ENCODE measurements around the gene ATIC.

ATIC gene

DNA sequence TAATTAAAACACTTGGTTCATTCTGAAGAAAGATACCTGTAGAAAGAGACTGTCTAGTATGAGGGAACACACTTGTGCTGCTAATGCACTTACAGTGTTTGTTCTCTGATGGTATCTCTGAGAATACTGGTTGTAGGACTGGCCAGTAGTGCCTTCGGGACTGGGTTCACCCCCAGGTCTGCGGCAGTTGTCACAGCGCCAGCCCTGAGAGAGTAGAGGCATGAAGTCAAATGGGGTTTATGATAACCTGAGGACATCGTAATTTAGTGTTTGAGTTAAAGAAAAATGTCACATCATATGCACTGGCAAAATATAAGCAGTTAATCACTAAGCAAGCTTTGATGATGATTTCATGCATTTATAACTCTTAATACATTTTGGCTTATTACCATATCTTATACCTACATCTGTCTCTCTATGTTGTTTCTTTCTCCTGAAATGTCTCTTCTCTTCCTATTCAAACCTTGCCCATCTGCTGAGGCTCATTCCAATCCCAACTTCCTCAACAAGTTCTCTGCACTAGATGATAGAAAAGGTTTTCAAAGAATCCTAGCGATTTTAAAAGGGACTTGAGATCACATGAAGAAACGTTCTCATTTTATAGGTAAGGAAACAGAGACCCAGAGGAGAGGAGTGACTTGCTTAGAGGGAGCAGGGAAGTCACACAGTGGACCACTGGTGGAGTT is 50.2 kb downstream of the ATIC start:
- DNase-seq = no peak

DNA sequence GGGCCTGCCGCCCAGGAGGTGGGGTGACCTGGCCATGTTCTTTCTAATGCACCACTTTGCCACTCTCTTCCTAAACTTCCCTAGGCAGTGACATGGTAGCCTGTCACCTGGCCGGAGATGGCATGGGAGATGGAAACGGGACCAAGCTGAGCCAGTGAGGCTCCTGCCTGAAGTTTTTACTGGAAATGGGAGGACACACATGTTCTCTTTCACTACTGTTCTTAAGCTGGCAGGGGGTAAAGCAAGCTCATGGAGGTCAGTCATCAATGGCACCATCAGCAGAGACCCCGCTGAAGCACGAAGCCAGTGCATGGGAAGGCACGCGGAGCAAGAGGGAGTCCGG is 50.7 kb downstream of the ATIC start:
- no peak for DNase-seq

DNA sequence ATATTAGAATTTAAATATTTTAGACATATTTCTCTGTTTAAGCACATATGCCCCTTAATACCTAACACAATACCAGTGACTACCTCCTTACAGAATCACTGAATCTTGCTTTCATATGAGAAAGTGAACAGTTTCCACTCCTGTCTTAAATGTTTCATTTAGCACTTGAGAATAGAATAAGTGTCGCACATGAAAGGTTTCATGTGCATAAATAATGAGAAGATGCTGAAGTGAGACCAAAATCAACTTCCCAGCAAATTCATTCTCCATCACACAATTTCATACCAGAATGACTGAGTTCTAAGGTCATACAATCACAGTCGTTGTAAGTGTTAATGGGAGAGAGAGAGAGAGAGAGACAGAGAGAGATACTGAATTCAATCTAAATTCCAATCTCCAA is 51.2 kb downstream of the ATIC start:
- no peak for DNase-seq

DNA sequence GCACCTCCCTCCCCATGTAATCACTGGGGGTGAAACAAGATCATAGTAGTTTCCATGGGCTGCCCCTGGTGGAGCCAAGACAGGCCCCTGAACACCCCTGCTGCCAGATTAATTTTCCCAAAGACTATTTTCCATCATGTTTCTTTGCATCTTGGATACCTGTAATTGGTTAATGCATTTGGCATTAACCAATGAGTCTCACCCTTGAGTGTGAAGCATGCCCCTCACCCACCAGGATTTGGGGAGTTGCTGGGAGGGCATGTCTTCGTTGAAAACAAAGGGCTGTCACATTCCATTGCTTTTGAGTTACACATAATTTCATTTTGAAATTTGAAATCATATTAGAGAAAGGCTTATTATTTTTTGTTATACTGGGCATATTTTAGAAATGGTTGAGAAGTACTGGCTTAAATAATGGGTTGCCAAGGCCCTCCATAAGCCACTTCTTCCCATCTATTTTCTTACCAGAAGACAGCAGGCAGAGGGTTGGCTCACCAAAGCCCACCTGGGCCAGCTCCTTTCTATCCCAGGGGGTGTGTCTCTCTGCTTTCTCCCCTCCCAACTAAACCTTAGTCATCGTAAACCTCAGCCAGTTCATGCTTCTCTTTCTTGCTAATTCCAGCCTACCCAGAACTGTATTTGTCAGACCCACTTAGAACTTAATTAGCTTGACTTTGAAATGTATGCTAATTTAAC is 51.8 kb downstream of the ATIC start:
- DNase-seq = no peak

DNA sequence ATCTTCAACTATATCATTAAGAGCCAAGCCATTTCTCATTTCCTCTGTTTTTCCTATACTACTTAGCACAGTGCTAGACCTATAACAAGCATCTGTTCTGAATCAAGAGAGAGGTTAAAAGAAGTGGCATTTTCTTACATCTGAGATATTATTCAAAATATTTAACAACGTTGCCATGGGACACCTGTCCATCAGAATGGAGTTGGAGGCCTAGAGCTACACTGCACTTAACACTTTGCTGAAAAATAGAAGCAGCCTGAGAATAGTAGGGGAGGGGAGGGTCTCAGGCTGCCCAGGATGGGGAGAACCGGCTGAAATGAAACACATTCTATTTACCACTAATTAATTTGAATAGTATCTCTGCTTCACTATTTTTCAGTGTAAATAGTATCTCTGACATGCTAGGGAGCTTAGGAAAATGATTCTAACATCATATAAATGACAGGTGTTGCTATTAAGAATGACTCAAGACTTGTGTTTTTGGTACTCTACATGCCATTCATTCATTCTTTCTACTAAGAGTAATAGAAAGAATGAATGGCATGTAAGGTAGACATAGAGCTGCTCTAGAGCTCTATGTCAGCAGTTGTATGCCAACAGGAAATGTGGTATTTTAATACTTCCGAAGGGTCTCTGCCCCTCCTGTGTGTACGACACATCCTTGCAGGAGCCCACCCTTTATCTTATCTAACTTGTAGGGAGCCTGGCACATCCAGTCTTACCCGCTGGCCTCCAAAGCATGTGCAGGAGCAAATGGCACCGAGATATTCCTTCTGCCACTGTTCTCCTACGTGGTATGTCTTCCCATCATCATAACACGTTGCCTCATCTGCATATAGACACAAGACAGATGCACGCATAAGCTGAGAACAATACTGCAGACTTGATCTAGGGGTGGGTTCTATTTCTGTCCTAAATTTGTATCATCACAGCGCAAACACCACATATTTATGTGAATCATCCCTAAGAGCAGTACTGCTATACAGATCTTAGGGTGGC is 52.6 kb downstream of the ATIC start:
- no peak for DNase-seq

DNA sequence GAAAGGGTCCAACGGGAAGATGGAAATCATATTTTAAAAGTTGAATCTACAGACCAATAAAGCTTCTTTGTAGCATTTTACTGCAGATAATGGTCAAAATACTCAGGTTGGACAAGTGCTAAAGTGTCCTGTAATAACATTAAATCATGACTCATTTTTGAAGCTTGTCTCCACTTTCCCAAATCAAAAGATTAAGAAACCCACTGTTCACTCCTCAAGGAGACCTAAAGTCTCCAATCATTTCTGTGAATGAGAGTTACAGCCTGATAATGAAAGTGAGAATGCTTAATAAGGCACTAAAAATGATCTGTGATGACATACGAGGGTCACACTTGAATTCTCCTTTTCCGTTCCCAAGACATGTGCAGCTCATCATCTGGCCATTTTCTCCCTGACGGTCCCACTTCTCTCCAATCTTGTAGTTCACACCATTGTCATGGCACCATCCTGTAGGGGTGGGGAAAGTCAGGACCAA is 53.4 kb downstream of the ATIC start:
- no peak for DNase-seq

DNA sequence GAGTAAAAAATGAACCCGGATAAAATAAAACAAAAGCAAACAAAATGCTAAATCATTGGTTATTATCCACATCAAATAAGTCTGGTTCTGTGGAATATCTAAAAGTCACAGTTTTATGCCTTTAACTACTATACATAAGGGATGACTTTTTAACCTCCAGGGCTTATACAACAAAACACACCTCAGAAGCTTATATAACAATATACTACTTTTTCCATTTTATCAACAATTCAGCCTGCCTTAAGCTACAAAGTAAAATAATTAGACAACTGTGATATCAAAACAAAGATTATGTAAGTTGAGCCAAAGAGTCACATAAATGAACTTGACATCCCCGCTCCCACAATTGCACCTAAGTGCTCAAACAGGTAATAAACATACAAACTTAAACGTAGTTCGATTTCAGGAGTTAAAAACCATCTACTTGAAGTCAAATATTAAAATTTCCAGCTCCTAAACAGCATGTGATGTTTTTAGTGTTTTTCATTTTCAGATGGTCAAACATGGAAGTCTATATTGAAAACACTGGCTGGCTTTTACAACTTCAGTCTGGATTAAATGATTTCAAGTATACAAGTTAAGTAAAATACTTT is 54.7 kb downstream of the ATIC start:
- no peak for DNase-seq

DNA sequence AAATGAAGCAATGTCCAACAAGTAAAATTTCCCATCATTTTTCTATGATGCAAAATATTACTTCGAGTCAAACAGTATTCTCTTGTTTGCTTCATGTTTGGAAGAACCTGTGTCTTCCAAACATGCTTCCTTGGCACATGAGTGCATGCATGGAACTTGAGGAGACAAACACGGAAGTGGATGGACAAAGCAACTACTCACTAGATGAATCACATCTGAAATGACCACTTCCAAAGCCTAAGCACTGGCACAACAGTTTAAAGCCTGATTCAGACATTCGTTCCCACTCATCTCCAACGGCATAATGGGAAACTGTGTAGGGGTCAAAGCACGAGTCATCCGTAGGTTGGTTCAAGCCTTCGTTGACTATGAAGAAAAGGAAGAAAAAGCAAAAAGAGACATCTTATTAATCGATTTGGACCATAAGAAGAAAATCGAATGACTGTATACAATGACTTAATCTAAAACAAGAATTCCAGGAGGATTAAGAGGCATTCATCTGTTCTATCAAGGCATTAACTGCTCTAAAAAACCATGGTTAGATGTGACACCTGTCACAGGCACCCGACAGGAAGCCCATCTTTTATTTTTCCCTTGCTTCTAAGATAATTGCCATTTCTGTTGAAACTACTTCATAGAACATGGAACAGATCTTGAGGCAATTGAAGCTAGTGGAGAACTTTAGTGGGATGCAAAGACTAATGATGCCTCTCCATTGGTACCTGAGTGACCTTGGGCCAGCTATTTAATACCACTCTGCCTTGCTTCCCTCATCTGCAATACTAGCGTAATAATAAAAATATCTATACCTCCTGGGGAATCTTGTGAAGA is 56.0 kb downstream of the ATIC start:
- no peak for DNase-seq

DNA sequence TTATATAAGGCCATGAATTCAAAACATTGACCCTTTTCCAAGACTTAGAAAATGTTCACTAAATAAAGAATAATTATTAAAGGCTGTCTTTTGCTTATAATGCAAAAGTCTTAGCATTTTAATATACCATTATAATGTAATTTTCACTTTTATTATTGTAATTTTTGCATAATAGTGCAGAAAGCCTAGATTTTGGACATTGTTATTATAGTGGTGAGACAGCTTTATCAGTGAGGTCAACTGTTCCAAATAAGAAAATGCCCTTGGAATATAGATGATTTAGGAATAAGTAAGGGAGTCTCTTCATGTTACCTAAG is 56.6 kb downstream of the ATIC start:
- no peak for DNase-seq

DNA sequence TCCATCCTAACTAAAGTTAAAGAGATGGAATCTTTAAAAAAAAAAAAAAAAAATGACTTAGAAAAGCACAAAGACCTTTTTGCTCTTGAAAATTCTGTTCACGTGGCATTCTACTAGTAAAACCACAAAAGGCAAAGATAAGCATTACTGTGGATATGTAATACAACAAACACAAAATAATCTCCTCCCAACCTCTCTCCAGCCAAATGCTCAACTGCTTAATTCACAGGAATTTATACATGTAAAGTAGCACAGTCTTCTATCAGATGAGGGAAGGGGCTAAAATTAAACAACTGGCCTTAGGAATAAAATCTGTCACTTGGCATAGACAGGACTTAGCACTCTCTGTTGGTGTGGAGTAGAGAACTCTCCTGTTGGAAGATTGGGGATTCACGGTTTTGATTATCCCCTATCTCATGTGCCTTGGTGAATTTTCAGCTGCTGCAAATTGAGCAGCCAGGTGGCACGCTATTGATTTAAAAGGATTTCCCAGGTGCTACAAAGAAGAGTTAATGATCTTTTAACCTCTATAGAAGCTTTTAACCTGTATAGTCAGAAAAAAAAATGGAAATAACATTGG is 57.4 kb downstream of the ATIC start:
- DNase-seq = no peak

DNA sequence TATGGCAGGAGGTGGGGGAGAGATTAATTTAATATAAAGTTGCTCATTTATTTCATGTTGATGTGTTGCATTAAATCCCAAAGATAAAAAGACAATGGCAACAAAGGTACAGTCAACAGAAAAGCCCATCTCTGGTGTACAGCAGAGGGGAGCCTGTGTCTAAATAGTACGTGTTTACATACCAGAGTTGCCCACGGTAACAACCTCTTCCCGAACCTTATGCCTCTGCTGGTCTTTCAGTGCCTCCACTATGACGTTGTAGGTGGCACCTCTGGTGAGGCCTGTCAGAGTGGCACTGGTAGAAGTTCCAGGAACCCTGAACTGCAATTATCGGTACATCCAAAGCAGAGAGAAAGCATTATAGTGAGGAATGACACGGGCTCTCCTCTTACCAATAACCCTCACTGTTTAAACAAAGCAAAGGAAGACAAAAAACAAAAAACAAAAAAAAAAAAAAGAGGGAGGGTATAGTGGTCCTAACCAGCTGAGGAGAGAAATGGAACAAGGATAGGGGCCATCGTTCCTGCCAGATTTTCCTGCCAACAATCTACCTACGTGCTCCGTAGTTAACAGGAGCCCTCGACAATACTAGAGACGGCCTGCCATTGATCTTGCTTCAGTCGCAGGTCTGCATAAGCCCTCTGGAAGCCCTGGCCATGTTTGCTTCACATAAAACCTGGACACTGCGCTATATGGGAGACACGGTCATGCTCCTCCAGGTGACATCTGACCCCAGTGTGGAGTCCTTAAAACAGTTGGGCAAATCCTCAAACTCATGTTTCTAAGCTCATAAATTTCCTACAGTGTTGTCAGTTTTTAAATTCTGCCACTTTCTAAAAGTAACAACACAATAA is 58.5 kb downstream of the ATIC start:
- DNase-seq = no peak

DNA sequence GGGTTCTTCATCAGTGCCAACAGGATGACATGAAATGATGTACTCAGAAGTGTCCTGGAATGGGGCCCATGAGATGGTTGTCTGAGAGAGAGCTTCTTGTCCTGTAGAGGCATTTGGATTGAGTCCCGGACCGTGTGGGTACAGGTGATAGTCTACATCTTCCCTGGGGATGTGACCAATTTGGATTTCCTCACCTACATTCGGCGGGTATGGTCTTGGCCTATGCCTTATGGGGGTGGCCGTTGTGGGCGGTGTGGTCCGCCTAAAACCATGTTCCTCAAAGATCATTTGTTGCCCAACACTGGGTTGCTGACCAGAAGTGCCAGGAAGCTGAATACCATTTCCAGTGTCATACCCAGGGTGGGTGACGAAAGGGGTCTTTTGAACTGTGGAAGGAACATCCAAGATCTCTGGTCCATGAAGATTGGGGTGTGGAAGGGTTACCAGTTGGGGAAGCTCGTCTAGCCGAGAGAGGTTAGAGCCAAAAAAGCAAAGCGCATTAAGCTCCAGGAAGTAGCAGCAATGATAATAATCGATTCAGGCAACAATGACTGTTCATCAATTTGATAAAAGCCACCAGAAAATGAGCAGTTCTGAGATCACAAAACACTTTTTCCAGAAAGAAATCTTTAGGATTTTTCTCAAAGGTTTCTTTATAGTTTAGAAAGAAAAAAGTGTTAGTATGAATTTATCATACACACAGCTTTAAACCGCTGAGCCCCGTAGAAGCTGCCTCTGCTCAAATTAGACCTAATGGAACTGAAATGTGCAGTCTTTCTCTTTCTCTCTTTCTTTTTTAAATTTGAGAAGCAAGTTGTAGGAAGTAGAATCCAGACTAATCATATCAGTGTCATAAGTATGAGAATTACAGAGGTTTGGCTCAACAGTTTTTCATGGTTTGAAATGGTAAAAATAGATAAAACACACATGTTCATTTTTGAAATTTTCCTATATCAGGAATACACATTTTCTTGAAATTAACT is 60.3 kb downstream of the ATIC start:
- no peak for DNase-seq

DNA sequence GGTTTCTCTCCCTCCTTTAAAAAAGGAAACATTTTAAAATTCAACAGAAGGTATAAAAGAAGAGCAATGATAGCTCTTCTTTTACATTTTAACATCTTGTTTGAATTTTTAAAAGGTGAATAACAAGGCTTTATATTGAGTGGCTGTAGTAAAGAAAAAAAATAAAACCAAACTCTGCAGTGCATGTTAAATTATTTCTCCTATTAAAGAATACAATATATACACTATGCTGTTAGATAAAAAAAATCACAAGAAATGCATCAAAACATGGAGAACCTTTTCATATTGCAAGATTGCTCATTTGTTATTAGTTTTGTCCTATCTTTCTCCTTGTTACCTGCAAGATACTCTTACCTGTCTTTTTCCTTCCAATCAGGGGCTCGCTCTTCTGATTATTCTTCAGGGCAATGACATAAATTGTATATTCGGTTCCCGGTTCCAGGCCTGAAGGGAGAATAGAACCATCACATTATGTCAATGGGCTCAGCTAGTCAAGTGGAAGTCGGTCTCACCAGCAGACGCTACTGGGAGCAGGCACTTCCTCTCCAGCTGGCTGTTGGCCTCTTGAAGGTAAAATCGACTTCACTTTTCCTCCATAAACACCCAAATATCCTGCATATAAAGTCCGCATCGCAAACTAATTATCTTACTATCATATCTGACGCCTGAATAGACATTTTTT is 61.2 kb downstream of the ATIC start:
- no peak for DNase-seq

DNA sequence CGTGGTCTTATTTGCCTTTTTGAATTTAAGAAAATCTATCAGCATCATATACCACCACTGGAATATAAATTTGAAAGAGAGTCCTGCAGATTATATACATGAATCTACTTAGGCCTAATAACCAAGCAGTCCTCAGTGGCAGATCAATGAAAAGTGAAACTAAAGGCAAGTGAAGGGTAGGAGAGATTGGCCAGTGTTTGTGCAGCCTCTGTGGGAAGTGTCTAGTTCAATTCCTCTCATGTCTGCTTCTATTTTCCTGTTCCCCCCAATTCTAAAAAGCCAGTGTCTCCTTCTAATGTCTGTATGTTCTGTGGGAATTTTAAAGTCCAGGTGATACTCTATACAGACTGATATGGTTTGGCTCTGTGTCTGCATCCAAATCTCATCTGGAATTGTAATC is 62.1 kb downstream of the ATIC start:
- no peak for DNase-seq

DNA sequence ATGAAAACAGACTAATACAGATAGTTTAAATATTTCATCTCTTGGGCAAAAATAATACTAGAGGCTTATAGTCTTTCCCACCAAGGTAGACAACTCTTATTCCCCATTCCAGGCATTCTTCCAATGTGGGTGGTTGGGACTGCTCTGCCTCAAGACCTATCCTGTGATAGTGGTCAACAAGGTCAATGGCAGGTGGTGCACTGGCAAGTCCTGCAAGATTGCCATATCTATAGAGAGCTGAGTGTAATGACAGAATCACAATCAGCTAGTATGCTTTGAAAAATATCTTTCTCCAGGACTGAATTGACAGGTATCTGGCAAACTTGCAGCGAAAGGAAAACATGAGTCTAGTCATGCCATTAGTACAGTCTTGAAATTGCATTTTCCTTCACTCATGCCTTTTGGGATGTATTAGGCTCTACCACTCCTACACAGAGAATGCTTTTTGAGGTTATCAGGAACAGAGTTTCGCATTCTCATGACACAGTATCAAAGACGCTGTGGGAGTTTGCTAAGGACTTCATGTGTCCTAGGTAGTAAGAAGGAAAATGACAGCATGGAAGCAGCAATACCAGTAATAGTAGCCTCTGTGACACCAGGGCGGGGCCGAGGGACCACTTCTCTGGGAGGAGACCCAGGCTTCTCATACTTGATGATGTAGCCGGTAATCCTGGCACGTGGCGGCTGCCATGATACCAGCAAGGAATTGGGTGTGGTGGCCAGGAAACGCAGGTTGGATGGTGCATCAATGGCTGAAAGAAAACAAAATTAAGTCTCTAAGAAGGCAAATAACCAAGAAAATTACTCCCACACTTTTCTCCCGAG is 63.0 kb downstream of the ATIC start:
- no peak for DNase-seq

DNA sequence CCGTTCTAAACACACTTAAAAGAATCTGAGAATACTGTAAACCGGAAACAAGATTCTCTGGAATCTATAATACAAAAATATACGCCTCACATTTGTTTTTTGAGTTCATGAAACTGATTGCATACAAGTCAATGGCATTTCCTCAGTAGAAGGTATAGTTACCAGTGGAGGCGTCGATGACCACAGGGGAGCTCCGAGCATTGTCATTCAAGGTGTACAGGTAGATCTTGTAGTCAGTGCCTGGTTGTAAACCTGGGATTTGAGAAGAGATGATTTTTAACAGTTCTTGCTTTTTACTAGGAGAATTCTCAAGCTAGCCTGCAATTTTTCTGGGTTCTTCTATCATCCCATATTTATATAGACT is 63.6 kb downstream of the ATIC start:
- DNase-seq = no peak

DNA sequence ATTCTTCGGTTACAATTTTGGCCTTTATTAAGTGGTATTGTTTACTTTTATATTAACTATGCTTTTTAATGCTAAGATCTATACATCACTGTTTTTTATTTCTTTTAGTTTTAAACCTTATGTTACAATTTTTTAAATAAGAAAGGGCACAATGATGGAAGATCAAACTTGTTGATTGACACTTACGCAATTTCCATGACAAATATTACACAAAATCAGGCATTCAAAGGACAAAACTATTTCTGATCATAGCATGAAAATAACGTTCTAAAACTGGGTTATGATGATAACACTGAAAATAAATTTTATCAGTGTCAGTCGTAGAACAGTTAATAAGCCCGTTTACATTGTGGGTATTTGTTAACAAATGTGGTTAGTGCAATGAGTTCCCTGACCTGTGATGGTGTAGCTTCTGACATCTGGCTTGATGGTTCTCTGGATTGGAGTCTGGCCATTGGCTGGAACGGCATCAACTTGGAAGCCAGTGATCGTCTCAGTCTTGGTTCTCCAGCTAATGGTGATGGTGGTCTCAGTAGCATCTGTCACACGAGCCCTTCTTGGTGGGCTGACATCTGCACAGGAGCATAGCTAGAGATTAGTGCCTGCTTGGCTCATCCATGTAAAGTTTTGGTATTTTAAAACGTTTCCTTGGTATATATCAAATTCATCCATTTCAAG is 64.4 kb downstream of the ATIC start:
- no peak for DNase-seq

DNA sequence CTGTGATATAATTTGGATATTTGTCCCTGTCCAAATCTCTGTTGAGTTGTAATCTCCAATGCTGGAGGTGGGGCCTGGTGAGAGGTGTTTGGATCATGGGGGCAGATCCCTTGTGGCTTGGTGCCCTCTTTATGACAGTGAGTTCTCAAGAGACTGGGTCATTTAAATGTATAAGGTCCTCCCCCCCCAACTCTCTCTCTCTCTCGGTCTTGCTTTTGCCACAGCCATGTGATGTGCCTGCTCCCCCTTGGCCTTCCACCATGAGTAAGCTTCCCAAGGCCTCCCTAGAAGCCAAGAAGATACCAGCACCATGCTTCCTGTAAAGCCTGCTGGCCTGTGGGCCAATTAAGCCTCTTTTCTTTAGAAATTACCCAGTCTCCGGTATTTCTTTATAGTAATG is 65.4 kb downstream of the ATIC start:
- DNase-seq = no peak

Measured in NCI-H1048 (cell line).